ENCODE measurements around the gene PYCARD.
A peak's percentile ranks its signal among the peaks of the same experiment; 100 is the strongest.
"Not testable (repeated sequence)": the region's sequence is repeated elsewhere in the genome, so short reads cannot be mapped to it uniquely, and the experiment has no call there.

PYCARD gene

DNA sequence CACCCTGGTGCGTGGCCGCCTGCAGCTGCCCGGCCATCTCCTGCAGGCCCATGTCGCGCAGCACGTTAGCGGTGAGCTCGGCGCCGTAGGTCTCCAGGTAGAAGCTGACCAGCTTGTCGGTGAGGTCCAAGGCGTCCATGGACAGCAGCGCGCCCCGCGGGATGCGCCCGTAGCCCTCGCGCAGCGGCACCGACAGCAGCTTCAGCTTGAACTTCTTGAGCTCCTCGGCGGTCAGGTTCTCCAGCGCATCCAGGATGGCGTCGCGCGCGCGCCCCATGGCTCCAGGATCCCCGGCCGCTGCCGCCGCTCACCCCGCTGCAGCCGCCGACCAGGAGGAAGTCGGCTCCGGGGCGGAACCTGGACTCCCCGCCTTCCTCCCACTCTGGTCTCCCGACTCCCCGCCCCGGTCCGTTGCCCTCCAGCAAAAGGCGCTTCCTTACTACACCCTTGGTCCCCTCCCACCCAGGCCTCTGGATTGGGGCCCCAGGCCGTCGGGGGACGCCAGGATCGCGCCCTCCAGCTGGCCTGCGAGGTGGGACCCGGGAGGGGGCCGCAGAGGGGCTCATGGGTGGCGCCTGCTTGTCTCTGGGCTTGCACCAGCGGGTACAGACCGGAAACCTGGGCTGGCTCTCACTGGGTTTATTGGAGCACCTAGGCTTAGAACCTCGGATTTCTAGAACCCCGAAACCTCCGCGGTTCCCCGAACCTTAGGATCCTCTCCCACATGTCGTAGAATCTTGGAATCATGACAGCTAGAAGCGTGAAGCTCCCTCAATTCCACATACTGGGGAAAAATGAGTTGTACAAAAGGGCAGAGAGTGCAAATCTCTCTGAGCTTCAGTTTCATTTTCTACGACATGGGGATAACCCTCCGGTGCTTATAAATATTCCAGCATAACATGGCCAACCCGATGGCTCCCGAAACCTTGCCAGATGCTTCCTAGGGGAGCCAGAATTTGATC is at the start of gene PYCARD:
Gene PYCARD, minus strand, starts transcription at position 347 of the 962 bp plus-strand sequence. Its CDS starts 70 bp downstream, at position 277.
- DNase-seq = peak; percentile 79 to 90 (median 83)

DNA sequence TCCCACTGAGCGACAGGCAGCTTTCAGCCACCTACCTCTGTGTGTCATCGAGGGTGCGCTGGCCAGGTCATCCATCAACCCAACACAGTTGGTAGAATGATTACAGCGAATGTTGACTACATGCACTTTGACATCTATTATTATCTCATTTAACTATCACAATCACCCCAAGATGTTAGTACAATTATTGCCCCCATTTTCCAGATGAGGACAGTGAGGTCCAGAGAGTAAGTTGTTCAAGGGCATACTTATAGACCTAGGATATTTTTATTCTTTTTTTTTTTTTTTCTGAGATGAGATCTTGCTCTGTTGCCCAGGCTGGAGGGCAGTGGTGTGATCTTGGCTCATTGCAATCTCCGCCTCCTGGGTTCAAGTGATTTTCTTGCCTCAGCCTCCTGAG is 48.9 kb upstream of the PYCARD start:
- DNase-seq = no peak

DNA sequence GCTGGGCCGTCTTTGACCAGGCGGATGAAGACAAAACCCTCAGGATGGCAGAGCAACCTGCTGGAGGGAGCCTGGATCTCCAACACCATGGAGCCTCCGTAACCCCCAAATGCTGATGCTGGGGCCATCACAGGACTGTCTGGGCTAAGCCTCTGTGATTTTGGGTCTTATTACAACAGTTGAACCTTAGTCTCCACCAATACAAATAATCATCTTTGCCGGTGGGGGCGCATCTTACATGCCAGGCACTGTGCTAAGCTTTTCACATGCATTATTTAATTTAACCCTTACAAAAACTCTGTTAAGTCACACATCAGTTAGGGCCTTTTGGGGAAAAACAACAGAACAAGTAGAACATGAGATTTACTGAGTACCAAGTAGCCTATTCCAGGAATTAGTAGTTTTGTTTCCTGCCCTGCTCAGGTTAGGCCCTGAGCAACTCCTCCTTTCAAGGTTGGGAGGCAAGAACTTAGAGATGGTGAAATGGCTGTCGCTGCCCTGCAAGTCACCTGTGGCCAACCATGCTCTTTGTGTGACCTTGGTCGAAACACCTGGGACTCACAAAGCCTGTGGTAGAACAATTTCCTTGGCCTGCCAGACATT is 48.3 kb upstream of the PYCARD start:
- no peak for DNase-seq

DNA sequence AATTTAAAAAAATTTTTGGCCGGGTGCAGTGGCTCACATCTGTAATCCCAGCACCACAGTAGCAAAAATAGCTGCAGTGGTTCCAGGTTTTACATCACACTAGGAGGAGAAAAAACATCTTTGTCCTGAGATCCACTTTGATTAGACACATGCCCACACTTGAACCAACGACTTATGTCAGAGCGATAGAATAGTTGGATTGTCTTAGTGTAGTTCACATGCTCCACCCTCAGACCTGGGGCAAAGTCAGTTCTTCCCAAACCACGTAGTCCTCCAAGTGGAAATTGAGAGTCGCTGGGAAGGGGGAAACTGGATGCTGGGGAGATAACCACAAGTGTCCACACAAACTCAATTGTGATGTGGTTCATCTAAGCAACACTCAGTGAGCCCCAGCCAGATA is 45.8 kb upstream of the PYCARD start:
- DNase-seq = no peak

DNA sequence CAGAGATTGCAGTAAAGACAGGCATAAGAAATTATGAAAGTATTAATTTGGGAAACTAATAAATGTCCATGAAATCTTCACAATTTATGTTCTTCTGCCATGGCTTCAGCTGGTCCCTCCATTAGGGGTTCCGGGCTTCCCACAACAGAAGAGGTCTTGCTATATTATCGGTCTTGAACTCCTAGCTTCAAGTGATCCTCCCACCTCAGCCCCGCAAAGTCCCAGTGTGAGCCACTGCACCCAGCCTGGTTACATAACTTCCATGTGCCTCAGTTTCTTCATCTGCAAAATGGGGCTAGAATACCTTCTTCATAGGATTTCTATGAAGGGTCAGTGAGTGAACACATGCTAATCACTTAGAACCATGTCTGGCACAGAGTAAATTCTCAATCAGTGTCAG is 43.7 kb upstream of the PYCARD start:
- no peak for DNase-seq

DNA sequence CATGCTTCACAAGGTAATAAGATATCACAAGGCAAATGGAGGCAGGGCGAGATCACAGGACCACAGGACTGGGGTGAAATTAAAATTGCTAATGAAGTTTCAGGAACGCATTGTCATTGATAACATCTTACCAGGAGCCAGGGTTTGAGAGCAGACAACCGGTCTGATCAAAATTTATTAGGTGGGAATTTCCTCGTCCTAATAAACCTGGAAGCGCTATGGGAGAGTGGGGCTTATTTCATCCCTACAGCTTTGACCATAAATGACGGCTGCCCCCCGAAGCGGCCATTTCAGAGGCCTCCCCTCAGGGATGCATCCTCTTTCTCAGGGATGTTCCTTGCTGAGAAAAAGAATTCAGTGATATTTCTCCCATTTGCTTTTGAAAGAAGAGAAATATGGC is 43.0 kb upstream of the PYCARD start:
- DNase-seq = not testable (repeated sequence)

DNA sequence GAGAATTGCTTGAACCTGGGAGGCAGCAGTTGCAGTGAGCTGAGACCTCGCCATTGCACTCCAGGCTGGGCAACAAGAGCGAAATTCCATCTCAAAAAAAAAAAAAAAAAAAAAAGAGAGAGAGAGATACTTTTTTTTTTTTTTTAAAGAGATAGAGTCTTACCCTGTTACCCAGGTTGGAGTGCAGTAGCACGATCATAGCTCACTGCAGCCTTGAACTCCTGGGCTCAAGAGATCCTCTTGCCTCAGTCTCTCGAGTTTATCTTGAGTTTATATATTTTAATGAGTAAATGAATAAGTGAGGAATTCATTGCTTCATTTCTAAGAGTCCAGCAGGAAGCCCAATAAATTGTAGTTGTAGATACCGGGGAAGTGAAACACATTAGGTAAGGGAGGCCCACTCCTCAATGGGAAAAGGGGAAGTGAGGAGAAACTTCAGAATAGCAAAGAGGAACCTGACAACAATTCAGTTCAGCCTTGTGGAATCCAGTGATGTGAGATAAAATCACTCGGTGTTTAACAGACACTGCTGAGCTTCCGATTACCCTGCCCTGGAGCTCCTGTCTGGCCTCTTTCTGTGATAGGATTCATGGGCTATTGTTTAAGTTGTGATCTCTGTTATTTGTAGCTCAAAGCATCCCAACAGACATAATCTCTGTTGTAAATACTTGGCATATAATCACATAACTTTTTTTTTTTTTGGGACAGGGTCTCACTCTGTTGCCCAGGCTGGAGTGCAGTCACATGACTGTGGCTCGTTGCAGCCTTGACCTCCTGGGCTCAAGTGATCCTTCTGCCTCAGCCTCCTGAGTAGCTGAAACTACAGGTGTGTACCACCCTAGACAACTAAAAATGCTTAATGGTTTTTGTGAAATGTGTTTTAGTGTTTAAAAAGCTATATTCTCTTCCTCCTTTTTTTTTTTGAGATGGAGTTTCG is 41.4 kb upstream of the PYCARD start:
- peak; percentile 68 to 86 (median 80) for DNase-seq

DNA sequence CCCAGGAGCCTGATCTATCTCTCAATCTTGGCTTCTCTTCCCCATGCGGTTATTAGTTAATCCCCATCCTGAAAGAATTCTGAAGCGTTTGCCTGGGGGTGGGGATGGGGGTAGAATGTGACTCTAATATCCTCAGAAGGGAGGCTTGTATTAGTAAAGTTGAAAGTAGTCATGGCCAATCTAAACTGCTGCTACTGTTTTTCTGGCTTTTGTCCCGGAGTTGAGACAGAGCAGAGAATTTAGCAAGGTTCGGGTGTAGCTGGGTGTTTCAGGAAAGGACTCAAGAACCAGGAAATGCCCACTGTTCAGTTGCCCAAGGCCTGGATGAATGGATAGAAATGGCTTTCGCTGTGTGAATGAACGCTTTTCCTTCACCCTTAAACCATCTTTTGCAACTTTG is 39.6 kb upstream of the PYCARD start:
- DNase-seq = peak; percentile 30 to 56 (median 42)

DNA sequence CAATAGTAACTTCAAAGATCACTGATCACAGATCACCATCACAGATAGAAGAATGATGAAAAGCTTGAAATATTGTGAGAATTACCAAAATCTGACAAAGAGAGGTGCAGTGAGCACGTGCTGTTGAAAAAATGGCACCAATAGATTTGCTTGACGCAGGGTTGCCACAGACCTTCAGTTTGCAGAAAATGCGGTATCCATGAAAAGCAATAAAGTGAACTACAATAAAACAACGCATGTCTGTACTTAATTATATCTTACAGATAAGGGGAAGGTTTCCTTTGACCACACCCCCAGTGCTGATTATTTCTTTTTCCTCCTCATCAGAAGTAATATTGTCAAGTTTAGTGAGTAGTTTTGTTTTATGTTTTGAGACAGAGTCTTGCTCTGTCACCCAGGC is 35.5 kb upstream of the PYCARD start:
- DNase-seq = no peak

DNA sequence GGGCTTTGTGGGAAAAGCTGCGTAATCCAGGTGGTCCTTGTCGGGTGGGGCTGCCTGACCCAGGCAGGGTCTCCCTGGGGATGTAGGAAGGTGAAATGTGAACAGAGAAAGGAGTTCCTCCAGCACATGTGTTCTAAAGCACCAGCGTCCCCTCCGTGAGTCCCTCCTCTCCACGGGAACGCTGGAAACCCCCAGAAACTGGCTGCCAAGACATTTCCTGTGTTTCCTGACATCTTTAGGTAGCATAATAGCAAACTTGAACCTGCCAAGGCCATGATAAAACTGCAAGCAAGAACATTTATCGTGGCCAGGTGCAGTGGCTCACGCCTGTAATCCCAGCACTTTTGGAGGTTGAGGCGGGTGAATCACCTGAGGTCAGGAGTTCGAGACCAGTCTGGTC is 26.9 kb upstream of the PYCARD start:
- no peak for DNase-seq

DNA sequence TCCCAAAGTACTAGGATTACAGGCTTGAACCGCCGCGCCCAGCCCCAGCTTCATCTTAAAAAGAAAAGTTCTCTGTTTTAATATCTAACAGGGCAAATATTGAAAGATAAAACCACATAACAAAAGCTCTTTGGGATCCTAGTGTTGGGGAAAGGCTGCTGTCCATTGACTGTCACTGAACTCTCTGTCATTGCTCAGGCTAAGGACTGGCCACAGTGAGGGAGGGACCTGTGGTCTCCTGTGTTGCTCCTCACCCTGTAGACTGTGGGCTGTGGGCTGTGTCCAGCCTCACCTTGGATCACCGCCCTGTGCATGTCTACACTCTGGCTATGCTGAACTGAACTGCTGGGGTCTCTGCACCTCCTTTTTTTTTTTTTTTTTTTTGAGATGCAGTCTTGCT is 25.6 kb upstream of the PYCARD start:
- DNase-seq = no peak

DNA sequence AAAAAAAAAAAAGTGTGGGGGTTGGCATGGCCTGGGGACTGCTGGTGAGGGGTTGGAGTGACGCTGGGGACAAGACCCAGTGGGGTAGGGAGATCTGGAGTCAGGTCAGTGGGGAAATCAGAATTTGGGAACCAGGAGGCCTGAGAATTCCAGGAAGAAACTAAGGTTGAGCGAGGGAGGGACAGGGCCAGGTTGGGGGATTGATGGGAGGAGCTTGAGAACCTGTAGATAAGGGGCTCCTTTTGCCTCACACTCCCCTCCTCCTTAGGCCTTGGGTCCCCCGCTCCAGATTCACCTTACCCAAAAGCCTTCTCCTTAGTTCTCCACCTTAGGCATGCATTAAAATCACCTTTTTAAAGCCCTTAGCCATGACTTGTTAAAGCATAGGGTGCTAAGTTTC is 22.6 kb upstream of the PYCARD start:
- DNase-seq = no peak

DNA sequence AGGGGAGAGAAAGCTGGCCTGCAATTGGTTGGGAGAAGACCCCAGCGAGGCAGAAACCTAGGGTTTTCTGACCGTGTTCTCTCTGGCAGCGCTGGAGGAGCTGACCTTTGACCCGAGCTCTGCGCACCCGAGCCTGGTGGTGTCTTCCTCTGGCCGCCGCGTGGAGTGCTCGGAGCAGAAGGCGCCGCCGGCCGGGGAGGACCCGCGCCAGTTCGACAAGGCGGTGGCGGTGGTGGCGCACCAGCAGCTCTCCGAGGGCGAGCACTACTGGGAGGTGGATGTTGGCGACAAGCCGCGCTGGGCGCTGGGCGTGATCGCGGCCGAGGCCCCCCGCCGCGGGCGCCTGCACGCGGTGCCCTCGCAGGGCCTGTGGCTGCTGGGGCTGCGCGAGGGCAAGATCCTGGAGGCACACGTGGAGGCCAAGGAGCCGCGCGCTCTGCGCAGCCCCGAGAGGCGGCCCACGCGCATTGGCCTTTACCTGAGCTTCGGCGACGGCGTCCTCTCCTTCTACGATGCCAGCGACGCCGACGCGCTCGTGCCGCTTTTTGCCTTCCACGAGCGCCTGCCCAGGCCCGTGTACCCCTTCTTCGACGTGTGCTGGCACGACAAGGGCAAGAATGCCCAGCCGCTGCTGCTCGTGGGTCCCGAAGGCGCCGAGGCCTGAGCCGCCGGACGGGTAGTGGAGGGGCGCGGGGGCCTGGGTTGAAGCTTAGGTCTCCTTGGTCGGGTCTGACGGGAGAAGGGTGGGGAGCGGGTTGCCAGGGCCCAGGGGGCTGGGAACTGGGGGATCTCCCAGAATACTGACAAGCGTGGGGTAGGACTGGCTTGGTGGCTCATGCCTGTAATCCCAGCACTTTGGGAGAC is 21.8 kb upstream of the PYCARD start:
- DNase-seq = no peak

DNA sequence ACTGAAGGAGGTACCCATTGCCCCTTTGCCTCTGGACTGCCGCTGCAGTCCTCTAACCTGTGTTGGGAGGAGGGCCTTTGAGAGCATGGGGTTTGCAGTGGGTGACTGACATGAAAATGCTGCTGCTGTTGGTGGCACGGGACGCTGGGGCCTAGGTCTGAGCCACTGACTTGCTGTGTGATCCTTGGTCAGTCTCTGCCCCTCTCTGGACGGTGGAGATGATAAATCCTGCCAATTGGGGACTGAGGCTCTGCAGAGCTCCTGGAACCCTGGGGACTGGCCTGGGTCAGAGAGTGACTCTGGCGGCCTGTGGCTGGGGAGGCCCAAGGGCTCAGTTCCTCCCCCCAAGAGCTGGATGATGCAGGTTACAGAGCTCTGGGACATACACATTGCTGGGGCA is 20.5 kb upstream of the PYCARD start:
- DNase-seq = no peak

DNA sequence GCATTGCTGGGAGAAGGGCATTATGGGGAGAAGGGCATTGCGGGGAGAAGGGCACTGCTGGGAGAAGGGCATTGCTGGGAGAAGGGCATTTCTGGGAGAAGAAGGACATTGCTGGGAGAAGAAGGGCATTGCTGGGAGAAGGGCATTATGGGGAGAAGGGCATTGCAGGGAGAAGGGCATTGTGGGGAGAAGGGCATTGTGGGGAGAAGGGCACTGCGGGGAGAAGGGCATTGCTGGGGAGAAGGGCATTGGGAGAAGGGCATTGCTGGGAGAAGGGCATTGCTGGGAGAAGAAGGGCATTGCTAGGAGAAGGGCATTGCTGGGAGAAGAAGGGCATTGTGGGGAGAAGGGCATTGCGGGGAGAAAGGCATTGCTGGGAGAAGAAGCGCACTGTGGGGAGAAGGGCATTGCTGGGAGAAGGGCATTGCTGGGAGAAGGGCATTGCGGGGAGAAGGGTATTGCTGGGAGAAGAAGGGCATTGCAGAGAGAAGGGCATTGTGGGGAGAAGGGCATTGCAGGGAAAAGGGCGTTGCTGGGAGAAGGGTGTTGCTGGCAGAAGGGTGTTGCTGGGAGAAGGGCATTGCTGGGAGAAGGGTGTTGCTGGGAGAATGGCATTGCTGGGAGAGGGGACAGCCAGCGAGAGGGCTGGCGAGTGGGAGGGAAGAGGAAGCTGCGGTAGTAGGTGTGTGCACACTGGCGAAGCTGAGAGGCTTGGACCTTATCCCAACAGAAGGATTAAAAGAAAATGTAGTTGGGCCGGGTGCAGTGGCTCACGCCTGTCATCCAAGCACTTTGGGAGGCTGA is 19.0 kb upstream of the PYCARD start:
- DNase-seq = peak in 1 of 3 donors; percentile 29

DNA sequence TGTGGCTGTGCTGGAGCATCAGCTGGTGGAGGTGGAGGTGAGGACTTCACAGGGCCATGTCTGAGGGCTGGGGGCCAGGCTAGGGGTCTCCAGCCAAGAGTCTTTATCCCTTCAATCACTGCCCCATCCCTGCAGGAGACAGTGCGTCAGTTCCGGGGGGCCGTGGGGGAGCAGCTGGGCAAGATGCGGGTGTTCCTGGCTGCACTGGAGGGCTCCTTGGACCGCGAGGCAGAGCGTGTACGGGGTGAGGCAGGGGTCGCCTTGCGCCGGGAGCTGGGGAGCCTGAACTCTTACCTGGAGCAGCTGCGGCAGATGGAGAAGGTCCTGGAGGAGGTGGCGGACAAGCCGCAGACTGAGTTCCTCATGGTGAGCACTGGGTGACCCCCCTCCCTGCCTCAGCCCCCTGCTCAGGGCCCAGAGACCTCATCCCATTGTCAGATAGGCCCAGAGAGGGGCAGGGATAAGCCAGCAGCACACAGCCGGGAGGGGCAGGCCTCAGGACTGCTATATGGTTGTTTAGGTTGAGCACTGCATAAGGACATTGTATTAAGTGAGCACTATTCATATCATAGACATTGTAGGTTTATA is 16.7 kb upstream of the PYCARD start:
- no peak for DNase-seq

DNA sequence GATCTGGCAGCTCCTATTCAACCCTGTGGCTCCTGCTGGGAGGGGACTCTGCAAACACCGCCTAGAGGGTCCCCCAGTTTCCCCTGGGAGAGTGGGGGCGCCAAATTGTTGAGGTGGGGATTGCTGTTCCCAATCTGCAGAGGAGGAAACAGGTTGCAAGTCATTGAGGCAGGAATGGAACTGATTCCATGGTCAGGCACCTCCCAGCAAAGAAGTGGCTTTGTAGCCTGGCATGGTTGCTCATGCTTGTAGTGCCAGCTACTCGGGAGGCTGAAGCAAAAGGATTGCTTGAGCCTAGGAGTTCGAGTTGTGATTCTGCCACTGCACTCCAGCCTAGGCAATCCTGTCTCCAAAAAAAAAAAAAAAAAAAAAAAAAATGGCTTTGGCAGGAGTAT is 14.6 kb upstream of the PYCARD start:
- DNase-seq = no peak

DNA sequence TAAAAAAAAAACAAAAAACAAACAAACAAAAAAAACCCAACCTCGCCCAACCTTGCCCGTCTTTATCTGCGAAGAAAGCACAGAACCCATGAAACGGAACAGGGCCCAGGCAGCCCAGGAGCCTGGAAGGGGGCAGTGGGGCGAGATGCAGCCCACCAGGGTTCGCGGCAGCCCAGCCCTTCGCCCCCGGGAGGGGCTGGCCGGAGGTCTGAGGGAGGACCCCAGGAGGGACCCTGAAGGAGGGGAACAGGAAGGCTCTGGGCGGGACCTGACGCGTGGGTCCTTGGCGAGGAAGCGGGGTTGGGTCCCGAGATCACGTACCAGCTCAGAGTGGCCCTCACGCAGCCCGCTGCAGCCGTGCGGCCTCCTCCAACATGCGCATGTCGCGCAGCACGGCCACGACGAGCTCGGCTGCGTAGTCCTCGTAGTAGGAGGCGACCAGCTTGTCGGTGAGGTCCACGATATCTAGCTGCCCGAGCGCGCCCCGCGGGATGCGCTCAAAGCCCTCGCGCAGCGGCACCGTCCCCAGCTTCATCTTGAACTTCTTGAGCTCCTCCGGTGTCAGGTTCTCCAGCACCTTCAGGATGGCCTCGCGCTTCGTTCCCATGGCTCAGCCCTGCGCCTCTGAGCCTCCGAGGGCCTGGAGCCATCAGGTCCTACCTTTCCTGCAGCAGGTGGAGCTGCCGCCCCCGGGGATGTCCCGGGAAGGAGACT is 14.0 kb upstream of the PYCARD start, which contains the start of gene PYDC1:
Gene PYDC1, minus strand, starts transcription at position 714 of the 714 bp plus-strand sequence. Its CDS starts 107 bp downstream, at position 607.
- DNase-seq = peak in 1 of 3 donors; percentile 46

DNA sequence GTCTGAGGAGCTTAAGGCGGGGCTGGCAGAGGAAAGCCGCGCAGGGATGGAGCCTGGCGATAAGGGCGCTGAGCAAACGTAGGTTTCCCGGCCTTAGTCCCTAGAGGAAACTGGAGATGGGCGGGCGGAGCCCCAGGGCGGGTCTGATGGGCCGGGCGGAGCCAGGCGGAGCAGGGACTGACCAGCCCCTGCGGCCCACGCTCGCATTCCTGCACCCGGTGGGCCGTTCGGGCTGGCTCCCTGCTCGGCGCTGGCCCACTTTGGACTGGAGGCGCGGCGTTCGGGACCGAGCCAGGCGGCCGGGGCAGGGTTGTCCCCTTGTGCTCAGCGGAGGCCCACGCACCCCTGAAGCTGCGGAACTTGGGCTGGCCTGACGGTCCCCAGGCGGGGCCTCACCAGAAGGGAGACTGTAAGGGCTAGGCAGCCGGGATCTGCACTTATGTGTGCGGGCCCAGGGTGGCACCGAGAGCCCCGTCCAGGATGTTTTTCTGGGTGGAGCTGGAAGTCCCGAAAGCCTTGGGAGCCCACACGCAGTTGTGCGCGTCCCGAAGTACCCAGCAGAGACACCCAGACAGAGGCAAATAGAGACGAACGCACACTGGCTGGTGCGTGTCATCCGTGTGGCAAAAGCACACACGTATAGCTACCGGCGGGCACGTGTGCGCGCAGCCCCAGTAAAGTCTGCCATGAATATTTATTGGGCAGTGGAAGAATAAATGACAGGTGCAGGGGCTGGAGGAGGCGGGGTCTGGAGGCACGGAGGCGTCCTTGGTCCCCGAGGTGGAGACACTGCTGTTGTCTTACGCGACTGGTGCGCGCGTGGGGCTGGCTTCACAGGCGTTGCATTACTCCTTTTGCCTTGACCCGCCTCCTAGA is 13.0 kb upstream of the PYCARD start:
- DNase-seq = peak; percentile 72 to 87 (median 77)

Measured in suppressor macrophage treated with lipopolysaccharide for 1 hour (primary cell).